NCI-H2029 treated with DMSO at 0.1 percent for 48 hours (cell line): Measurements from ENCODE around the gene PITHD1.
"Not testable (repeated sequence)": the region's sequence is repeated elsewhere in the genome, so short reads cannot be mapped to it uniquely, and the experiment has no call there.

Experiments used
- DNase-seq: peaks from one replicate; lab custom pipeline; 2025; lab: John Stamatoyannopoulos, UW

Gene PITHD1

DNA sequence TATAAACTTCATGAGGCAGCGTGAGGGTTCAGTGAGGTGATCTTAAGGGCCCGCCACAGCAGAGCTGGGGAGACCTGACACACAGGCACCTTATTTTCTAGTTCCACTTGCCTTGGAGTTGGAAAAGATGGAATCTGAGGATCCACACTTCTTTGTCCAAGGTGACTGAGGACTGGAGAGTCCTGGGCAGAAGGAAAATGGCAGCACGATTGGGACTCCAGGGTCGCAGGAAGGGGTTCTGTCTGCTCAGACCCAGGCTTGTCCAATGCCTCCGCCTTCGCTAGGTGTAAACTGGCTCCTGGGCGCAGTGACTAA is 21.0 kb downstream of the PITHD1 start:
- DNase-seq: no peak

DNA sequence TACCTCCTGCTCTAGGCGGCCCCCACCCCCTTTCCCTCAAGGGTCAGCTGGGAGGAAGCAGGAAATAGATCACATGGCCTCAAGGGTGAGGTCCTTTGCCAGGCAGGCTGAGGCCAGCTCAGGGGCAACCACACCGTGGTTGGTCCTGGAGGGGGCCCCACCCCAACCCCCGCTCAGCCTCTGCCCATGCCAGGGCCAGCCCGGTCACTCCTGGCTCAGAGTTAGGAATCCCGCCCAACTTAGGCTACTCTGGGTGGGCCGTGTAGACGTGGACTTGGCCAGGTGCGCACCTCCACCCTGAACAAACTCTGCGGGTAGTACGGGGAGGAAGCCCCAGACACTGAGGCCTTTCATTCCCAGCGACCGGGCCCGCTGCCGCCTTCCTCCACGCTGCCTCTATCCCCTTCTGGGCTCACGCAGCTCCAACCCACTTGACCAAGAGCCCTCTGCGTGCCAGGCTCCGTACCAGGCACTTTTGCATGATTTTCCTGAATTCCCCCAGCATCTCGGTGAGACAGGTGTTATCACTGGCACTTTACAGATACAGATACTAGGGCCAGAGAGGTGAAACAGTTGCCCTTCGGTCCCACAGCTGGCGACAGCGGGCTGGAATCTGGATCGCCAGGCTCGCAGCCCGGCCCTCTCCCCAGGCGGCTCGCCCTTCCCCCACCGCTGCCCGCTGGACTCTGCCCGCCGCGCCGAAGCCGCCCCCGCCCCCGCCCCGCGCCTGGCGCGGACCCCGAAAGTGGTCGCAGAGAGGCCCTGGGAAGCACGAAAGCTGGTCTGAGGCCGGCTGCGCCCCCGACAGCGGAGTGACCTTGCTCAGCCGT is 21.6 kb downstream of the PITHD1 start:
- DNase-seq: peak; percentile 36

- peak; percentile 54 for DNase-seq
Measured at GRCh38 chr1:23800400-23801337, 22.5 kb downstream of the PITHD1 start, which contains the start of gene GALE. TSS of gene GALE (minus strand) at chr1:23800754. CDS start at chr1:23799007, 1,747 bp downstream.

DNA sequence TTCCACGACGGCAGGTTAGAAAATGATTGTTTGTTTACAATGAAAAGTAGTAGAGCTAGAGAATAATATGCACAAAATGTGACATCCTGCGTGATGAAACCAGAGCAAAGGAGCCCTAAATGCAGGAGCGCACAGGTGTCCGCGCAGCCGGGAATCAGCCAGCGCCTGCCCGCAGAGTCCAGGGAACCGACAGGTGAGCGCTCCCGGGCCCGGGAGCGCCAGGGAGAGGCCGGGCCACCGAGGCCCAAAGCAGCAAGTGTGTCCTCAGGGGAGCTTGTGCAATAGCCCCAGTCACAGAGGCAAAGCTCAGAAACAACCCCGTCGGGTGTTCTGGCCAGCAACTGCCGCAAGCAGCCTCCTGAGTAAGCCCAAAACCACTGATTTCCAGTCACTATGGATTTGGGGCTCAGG is 23.1 kb downstream of the PITHD1 start:
- no peak for DNase-seq

DNA sequence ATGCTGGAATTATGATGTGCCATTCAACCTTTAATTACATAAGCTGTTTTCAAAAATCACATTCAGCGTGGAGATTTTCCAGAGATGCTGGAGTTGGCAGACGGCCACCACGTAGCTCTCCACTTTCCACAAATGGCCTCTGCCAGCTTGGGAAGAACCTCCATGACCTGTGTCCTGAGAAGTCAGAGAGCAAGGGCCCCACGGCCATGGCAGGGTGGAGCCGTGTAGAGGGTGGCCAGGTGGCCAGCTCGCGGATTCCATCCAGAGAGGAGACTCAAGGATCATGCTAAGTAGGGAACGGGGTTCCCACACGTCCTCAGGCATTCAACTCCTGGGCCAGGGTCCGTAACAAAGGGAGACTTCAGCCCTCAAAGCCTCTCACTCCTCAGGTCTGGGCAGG is 23.7 kb downstream of the PITHD1 start:
- DNase-seq: no peak

DNA sequence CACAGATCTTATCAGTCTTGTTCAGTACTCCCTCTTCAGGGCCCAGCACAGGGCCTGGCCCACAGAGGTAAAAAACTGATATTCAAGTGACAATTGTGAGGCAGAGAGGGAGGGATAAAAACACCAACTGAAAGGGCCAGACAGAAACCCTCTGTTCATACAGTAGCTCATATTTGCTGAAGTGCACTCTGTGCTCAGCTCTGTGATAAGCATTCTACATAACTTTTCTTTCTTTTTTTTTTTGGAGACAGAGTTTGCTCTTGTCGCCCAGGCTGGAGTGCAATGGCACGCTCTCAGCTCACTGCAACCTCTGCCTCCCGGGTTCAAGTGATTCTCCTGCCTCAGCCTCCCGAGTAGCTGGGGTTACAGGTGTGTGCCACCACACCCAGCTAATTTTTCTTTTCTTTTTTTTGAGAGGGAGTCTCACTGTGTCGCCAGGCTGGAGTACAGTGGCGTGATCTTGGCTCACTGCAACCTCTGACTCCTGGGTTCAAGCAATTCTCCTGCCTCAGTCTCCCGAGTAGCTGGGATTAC is 24.7 kb downstream of the PITHD1 start:
- not testable (repeated sequence) for DNase-seq

DNA sequence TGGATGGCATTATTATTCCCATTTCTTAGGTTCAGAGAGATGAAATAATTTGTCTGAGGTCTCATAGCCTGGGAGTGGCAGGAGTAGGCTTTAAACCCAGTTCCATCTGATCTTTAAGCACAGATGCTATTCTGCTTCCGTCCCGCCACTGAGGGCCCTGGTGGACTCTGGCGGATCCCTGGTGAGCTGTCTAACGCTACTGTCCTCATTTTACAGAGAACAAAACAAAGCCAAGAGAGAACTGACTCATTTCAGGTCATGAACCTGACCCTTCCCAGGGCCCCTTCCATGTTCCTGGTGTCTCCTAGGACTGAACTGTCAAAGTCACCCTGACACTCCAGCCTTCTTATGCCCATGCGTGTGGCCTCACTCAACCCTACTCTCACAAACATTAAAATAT is 25.5 kb downstream of the PITHD1 start:
- DNase-seq: no peak

DNA sequence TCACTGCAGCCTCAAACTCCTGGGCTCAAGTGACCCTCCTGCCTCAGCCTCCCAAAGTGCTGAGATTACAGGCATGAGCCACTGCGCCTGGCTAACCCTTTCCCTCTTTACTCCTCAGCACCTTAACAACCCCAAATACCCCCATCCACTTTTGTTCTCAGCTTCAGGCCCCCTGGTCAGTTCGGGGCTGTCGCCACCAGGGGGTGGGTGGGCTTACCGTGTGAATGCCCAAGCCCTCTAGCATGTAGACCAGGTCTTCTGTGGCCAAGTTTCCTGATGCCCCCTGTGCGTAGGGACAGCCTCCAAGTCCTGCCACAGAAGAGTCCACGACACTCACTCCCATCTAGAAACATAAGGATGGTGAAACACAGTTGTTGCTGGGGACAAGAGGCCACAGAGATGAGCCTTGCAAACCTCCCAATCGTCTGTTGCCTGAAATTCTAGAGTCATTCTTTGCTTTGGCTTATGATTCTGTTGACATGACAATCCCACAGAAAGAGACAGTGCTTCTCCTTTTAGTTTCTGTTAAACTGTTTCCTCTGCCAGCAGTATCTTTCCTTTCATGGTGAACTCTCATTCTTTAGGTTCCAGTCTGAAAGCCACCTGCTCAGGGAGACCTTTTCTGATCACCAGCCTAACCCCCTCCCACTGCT is 26.1 kb downstream of the PITHD1 start:
- DNase-seq: no peak

DNA sequence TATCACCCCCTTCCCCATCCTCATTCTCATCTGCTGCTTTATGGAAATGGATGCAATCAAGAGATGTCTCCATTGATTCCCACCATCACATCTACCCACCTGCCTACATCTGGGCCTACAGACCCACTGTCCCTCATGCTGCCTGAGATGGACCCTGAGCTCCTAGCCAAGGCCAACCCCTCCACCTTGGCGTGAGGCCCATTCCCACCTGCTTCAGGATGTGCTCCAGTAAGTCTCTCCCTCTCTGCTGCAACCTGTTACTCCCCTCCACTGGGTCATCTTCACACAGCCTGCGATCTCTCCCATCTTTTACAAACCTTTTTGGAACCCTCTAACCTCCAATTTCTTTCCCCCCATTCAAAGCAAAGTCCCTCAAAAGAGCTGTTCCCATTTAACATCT is 26.8 kb downstream of the PITHD1 start:
- DNase-seq: no peak

DNA sequence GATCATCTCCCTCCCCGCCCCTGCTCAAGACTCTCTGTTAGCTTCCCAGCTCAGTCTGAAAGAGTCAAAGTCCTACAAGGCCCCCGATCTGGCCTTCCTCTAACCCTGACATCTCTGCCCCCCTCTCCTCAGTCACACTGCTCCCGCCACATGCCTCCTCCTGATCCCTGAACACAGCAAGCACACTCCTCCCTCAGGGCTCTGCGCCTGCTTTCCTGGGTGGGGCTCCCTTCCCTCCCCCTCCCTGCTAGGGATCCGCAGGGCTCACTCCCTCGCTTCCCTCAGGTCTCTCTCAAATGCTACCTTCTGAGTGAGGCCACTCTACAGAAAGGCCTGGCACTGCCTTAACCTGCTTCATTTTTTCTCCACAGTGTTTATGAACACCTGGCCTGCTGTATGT is 28.1 kb downstream of the PITHD1 start:
- no peak for DNase-seq

- DNase-seq: no peak
Measured at GRCh38 chr1:23807453-23807852, 29.2 kb downstream of the PITHD1 start.

DNA sequence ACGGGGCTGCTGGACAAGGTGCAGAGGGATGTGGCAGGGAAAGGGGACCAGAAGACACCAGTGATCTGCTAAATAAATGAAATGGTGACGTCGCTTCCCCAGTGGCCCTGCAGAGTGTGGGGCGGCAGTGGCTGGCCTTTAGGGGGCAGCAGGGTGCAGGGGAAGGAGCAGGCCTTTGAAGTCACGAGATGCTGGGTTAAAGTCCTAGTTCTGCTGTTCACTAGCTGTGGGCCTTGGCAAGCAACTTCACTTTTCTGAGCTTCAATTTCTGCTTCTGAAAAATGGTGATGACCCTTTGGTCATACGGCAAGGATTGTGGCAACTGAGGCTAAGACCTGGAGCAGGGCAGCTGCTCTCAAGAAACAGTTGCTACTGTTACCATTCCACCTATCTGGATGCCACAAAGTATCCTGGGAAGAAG is 31.5 kb downstream of the PITHD1 start:
- DNase-seq: peak; percentile 64

DNA sequence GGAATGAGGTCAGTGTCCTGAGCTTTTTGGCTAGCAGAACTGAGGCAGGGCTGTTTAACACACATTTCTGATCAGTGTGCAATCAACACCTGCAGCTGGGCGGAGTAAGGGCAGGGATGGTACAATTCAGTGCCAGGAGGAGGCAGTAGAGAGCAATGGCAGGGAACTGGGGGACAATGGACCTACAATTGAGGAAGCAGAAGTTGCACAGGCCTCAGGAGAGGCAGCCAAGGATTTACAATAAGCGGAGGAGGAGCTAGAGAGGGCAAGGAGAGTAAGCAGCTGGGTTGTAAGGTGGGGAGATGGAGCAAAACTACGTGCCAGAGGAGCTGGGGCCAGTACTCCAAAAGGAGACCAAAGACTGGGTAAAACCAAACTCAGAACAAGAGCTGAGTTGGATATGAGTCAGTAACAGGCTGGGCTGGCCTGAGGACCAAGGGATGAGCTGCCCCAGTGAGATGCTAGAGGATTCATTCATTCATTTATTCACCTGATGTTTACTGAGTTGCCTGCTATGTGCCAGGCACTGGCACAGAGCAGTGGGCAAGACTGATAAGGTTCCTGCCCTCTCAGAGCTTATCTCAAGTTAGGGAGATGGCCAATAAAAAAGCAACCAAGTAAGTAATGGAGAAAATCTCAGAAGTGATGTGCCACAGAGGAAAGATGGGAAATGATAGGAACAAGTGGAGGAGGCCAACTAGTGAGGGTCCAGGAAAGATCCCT is 32.8 kb downstream of the PITHD1 start:
- no peak for DNase-seq

- DNase-seq: no peak
Measured at GRCh38 chr1:23814016-23814415, 35.8 kb downstream of the PITHD1 start.

DNA sequence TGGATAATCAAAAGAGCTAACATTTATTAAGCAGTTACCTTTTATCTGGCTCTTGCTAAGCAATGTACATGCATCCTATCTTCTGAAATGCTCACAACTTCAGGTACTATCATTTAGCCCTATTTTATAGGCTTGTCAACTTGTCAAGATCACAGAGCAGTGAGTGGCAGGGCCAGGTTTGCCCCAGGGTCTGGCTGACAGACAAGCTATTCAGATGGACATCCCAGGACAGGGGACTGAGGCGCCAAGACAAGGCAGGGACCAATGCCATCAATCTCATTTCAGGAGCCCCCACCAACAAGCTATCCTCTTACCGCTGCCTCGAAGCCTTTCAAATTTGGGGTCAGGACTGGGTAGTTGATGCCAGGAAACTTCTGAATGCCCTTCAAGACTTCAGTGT is 38.1 kb downstream of the PITHD1 start:
- no peak for DNase-seq

DNA sequence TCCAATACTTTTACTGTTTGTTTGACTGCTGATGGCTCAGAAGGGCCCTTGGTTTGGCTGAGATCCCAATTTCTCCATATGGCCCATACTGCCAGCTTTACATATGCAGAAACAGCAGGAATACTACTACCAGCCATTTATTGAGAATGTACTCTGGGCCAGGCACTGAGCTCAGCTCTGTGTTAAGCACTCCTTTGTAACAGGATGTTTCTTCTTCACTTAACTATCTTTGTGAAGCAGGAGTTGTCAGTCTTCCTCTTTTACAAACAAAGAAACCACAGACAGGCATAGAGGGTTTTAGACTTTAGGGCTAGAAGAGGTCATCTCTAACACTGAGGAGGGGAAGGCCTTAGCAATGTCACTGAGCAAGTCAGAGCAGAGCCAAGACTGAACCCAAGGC is 38.7 kb downstream of the PITHD1 start:
- no peak for DNase-seq

DNA sequence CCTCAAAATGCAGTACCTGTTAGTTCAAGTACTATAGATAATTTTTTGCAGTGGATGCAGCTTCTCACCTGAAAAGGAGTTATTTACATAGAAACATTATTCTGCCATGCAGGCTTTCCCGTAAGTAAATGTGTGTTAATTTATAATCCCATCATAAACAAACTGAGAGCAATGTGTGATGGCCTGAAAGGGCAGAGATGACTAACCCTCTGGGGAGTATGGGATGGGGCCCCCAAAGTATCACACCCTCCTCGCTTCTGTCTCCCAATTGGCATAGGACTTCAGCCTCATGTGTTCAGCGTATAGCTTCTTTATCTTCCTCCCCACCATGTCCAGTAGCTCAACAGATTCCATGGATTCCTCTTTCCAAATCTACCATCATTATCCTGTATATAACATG is 39.4 kb downstream of the PITHD1 start:
- no peak for DNase-seq

GRCh38 chr1:23823767-23824166 is 45.5 kb downstream of the PITHD1 start:
- DNase-seq: no peak

DNA sequence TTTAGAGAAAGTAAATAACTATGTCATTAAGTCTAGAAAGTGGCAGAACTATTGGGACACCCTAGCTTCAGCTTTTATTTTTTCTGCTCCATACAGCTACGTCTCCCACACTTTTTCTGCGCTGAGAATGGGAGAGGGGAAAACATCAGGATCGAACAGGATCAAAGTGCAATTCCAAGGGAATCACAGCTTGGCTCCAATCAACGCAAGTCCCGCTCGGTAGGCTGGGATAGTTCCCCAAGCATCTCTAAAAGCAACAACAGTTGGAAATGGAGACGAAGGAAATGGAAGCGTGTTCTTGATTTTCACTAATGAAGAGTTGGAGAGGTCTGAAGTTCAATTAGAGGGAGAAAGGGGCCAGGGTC is 46.5 kb downstream of the PITHD1 start:
- no peak for DNase-seq

DNA sequence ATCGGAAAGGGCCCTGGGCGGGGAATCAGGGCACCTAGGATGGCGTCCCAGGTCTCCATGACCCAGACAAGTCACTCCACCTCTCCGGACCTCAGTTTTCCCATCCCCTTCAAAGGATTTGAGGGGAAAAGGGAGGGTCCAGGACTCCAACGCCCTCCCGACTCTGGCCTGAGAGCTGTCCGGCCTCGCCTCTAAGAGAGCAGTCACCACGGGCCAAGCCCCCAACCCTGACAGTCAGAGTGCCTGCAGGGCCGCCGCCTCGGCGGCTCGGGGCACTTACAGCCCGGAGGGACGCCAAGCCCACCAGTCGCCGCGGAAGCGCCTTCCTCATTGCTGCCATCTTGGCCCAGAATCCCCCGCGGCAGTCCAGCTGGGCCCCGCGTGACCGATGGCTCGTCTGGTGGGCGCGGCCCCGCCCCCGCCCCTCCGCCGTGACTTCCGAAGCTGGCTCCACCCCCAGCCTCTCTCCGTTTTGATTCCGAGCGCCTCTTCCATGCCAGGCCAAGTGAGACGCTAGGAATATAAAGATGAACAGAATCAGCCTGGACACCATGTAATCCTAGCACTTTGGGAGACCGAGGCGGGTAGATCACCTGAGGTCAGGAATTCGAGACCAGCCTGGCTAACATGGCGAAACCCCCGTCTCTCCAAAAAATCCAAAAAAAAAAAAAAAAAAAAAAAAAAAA is 47.0 kb downstream of the PITHD1 start, which contains the start of gene HMGCL:
HMGCL (minus strand) TSS at position 354 of the 686 bp plus-strand sequence; CDS start at position 340, 14 bp downstream.
- DNase-seq: peak; percentile 35
